DMS 273 treated with DMSO at 0.1 percent for 48 hours (cell line): ENCODE data around the gene ICE2.
A peak's percentile ranks its signal among the peaks of the same experiment; 100 is the strongest.
"Not testable (repeated sequence)": the region's sequence is repeated elsewhere in the genome, so short reads cannot be mapped to it uniquely, and the experiment has no call there.

ENCODE experiments used
- DNase-seq: peaks from one replicate; lab custom pipeline; 2025; lab: John Stamatoyannopoulos, UW

ICE2 gene

GRCh38 chr15:60442763-60443162 is 36.2 kb downstream of the ICE2 start:
- no peak for DNase-seq

- no peak for DNase-seq
Measured at GRCh38 chr15:60442031-60442650, 36.8 kb downstream of the ICE2 start.

GRCh38 chr15:60441331-60441730 is 37.6 kb downstream of the ICE2 start:
- no peak for DNase-seq

GRCh38 chr15:60438646-60439045 is 40.3 kb downstream of the ICE2 start:
- DNase-seq: no peak

GRCh38 chr15:60428935-60429334 is 50.0 kb downstream of the ICE2 start:
- no peak for DNase-seq

- DNase-seq: no peak
Measured at GRCh38 chr15:60426870-60427508, 52.0 kb downstream of the ICE2 start.

GRCh38 chr15:60425461-60425860 is 53.5 kb downstream of the ICE2 start:
- no peak for DNase-seq

GRCh38 chr15:60424006-60424405 is 54.9 kb downstream of the ICE2 start:
- DNase-seq: no peak

GRCh38 chr15:60423537-60423936 is 55.4 kb downstream of the ICE2 start:
- DNase-seq: no peak

GRCh38 chr15:60421544-60421943 is 57.4 kb downstream of the ICE2 start:
- DNase-seq: no peak

- DNase-seq: no peak
Measured at GRCh38 chr15:60420203-60420716, 58.7 kb downstream of the ICE2 start.

- no peak for DNase-seq
Measured at GRCh38 chr15:60419753-60420152, 59.2 kb downstream of the ICE2 start.

- DNase-seq: no peak
Measured at GRCh38 chr15:60418096-60418495, 60.8 kb downstream of the ICE2 start.

GRCh38 chr15:60417112-60417511 is 61.8 kb downstream of the ICE2 start:
- DNase-seq: no peak

GRCh38 chr15:60416484-60416883 is 62.5 kb downstream of the ICE2 start:
- DNase-seq: no peak

GRCh38 chr15:60414016-60414682 is 64.8 kb downstream of the ICE2 start:
- DNase-seq: no peak

GRCh38 chr15:60413231-60413824 is 65.6 kb downstream of the ICE2 start:
- DNase-seq: no peak

- not testable (repeated sequence) for DNase-seq
Measured at GRCh38 chr15:60412807-60413206, 66.1 kb downstream of the ICE2 start.

GRCh38 chr15:60411774-60412425 is 67.0 kb downstream of the ICE2 start:
- DNase-seq: peak; percentile 77

GRCh38 chr15:60410350-60410749 is 68.6 kb downstream of the ICE2 start:
- DNase-seq: not testable (repeated sequence)

- no peak for DNase-seq
Measured at GRCh38 chr15:60408463-60408981, 70.4 kb downstream of the ICE2 start.

- no peak for DNase-seq
Measured at GRCh38 chr15:60407415-60407805, 71.5 kb downstream of the ICE2 start.
